ENCODE measurements around the gene IGFLR1. TPM values are rescaled to one million over a fixed set of nuclear protein-coding genes. Genes with fewer than 3 reads are reported as not detected.
"Not testable (repeated sequence)": the region's sequence is repeated elsewhere in the genome, so short reads cannot be mapped to it uniquely, and the experiment has no call there.

IGFLR1 gene
- total RNA-seq, 6 experiments from 2014 or later = 0.76 to 2.8 (median 1.4) TPM

GRCh38 chr19:35693835-35694599 is 48.2 kb downstream of the IGFLR1 start:
- no peak overlapping the region for H3K27ac Mint-ChIP-seq
- H3K4me3 Mint-ChIP-seq = no peak overlapping the region
- peaks cover 6% of the 10 kb centered on the region for H3K27me3 Mint-ChIP-seq (ENCODE audit: insufficient read depth)
- DNase-seq = peak; percentile 85
- H3K9me3 Mint-ChIP-seq = no peaks in the 10 kb centered on the region
- no peaks in the 10 kb centered on the region for H3K4me1 Mint-ChIP-seq (ENCODE audit: low read depth)
- TF ChIP-seq CTCF (IDR thresholded peaks at IDR 0.05) = peak; percentile 94
- H3K36me3 Mint-ChIP-seq (ENCODE audit: low read depth) = no peaks in the 10 kb centered on the region

- Mint-ChIP-seq H3K27me3 (ENCODE audit: insufficient read depth) (peaks cover 6% of the 10 kb centered on the region), H3K4me3 (no peak overlapping the region), H3K36me3 (ENCODE audit: low read depth) (no peaks in the 10 kb centered on the region), H3K27ac (no peak overlapping the region), H3K9me3 (no peaks in the 10 kb centered on the region), H3K4me1 (ENCODE audit: low read depth) (no peaks in the 10 kb centered on the region)
- TF ChIP-seq CTCF (IDR thresholded peaks at IDR 0.05) = no peak
- no peak for DNase-seq
Measured at GRCh38 chr19:35693422-35693821, 48.8 kb downstream of the IGFLR1 start.

DNA sequence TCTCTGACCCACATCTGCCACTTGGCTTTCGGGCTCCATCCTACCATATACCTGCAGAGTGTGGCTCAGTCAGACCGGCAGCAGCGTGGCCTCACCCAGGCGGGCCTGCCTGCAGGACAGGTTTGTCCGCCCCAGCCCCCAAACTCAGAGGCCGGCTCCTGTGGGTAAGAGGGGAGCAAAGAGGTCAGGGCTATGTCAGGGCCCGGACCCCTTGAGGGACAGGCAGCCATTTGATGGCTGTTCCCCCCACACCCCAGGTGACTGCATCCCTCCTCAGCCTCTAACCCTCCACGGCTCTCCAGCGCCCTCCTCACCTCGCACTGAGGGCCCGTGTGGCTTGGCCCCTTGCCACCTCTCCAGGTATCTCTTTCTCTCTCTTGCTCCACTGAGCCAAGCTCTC is 50.2 kb downstream of the IGFLR1 start:
- H3K4me1 Mint-ChIP-seq (ENCODE audit: low read depth) = no peaks in the 10 kb centered on the region
- no peak overlapping the region for H3K27ac Mint-ChIP-seq
- H3K9me3 Mint-ChIP-seq = no peaks in the 10 kb centered on the region
- H3K27me3 Mint-ChIP-seq (ENCODE audit: insufficient read depth) = peaks cover 6% of the 10 kb centered on the region
- DNase-seq = no peak
- no peak overlapping the region for H3K4me3 Mint-ChIP-seq
- no peak for TF ChIP-seq CTCF (IDR thresholded peaks at IDR 0.05)
- H3K36me3 Mint-ChIP-seq (ENCODE audit: low read depth) = no peaks in the 10 kb centered on the region

DNA sequence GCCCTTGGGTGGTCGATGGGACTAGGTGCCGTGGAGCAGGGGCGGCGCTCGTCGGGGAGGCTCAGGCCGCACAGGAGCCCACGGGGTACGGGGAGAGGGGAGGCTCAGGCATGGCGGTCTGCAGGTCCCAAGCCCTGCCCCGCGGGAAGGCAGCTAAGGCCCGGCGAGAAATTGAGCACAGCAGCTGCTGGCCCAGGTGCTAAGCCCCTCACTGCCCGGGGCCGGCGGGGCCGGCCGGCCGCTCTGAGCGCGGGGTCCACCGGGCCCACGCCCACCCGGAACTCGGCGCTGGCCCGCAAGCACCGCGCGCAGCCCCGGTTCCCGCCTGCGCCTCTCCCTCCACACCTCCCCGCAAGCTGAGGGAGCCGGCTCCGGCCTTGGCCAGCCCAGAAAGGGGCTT is 51.1 kb downstream of the IGFLR1 start:
- H3K4me1 Mint-ChIP-seq (ENCODE audit: low read depth) = not testable (repeated sequence)

DNA sequence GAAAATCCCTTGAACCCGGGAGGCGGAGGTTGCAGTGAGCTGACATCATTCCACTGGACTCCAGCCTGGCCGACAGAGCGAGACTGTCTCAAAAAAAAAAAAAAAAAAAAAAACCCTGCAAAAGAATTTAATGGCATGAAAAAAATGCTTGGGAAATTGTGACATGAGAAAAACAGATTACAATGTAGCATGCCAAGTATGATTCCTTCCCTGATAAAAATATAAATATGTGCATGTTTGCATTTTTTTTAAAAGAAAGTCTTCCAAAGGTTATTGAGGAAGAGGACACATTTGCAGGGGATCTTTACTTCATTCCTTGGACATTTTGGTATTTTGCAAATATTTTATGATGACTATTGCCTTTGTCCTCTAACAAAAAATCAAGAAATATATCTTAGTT is 52.4 kb downstream of the IGFLR1 start:
- Mint-ChIP-seq H3K9me3 (no peaks in the 10 kb centered on the region), H3K36me3 (ENCODE audit: low read depth) (no peaks in the 10 kb centered on the region)

More for the DNA sequence above, 51.1 kb downstream of the IGFLR1 start:
- H3K36me3 Mint-ChIP-seq (ENCODE audit: low read depth); DNase-seq; H3K9me3 Mint-ChIP-seq; H3K27me3 Mint-ChIP-seq (ENCODE audit: insufficient read depth); H3K4me3 Mint-ChIP-seq; H3K27ac Mint-ChIP-seq: not testable (repeated sequence)

More for the DNA sequence above, 52.4 kb downstream of the IGFLR1 start:
- H3K4me3 Mint-ChIP-seq = no peak overlapping the region
- TF ChIP-seq CTCF (IDR thresholded peaks at IDR 0.05) = 0 out of 2 replicates have a peak, but pooled peaks have one; percentile 4
- H3K4me1 Mint-ChIP-seq (ENCODE audit: low read depth) = no peaks in the 10 kb centered on the region
- H3K27me3 Mint-ChIP-seq (ENCODE audit: insufficient read depth) = peaks cover 12% of the 10 kb centered on the region
- no peak for DNase-seq
- no peak overlapping the region for H3K27ac Mint-ChIP-seq

Other genes starting within 250 kb of the IGFLR1 start
- gene DMKN, start 228.8 kb downstream of the IGFLR1 start, total RNA-seq (2021; fragmentation: NEBNext Ultra II Directional; extraction: Animal tissue kit (Norgen Biotek cat#: 25700)) = under 1 TPM in 3 of 6 experiments, not detected in 3; 0.27 to 0.75 (median 0.73) TPM
- 1 to 10 TPM; 1.6 to 3.3 (median 2.0) TPM for gene SBSN, start 214.1 kb downstream of the IGFLR1 start, total RNA-seq (2021; fragmentation: NEBNext Ultra II Directional; extraction: Animal tissue kit (Norgen Biotek cat#: 25700))
- not detected for gene GAPDHS, start 209.0 kb downstream of the IGFLR1 start, total RNA-seq (2021; fragmentation: NEBNext Ultra II Directional; extraction: Animal tissue kit (Norgen Biotek cat#: 25700))
- 100 to 1,000 TPM; 104 to 130 (median 115) TPM for gene TMEM147, start 196.8 kb downstream of the IGFLR1 start, total RNA-seq (2021; fragmentation: NEBNext Ultra II Directional; extraction: Animal tissue kit (Norgen Biotek cat#: 25700))
- gene ATP4A, start 178.8 kb downstream of the IGFLR1 start, total RNA-seq (2021; fragmentation: NEBNext Ultra II Directional; extraction: Animal tissue kit (Norgen Biotek cat#: 25700)) = not detected
- not detected for gene PMIS2, start 156.3 kb downstream of the IGFLR1 start, total RNA-seq (2021; fragmentation: NEBNext Ultra II Directional; extraction: Animal tissue kit (Norgen Biotek cat#: 25700))
- 10 to 100 TPM in 5 of 6 experiments, 1 to 10 TPM in 1; 6.6 to 13.9 (median 12.2) TPM for gene HAUS5, start 129.7 kb downstream of the IGFLR1 start, total RNA-seq (2021; fragmentation: NEBNext Ultra II Directional; extraction: Animal tissue kit (Norgen Biotek cat#: 25700))
- 100 to 1,000 TPM; 110 to 129 (median 120) TPM for gene RBM42, start 113.4 kb downstream of the IGFLR1 start, total RNA-seq (2021; fragmentation: NEBNext Ultra II Directional; extraction: Animal tissue kit (Norgen Biotek cat#: 25700))
- 1 to 10 TPM in 5 of 6 experiments, under 1 TPM in 1; 0.71 to 2.2 (median 1.4) TPM for gene ETV2, start 100.7 kb downstream of the IGFLR1 start, total RNA-seq (2021; fragmentation: NEBNext Ultra II Directional; extraction: Animal tissue kit (Norgen Biotek cat#: 25700))
- 100 to 1,000 TPM; 375 to 463 (median 413) TPM for gene COX6B1, start 94.1 kb downstream of the IGFLR1 start, total RNA-seq (2021; fragmentation: NEBNext Ultra II Directional; extraction: Animal tissue kit (Norgen Biotek cat#: 25700))
- gene UPK1A, start 75.9 kb downstream of the IGFLR1 start, total RNA-seq (2021; fragmentation: NEBNext Ultra II Directional; extraction: Animal tissue kit (Norgen Biotek cat#: 25700)) = under 1 TPM in 1 of 6 experiments, not detected in 5; 0.18 TPM
- gene ZBTB32, start 37.9 kb downstream of the IGFLR1 start, total RNA-seq (2021; fragmentation: NEBNext Ultra II Directional; extraction: Animal tissue kit (Norgen Biotek cat#: 25700)) = not detected
- 10 to 100 TPM; 20.1 to 24.4 (median 21.7) TPM for gene KMT2B, start 24.4 kb downstream of the IGFLR1 start, total RNA-seq (2021; fragmentation: NEBNext Ultra II Directional; extraction: Animal tissue kit (Norgen Biotek cat#: 25700))
- gene U2AF1L4, start 3.0 kb upstream of the IGFLR1 start, total RNA-seq (2021; fragmentation: NEBNext Ultra II Directional; extraction: Animal tissue kit (Norgen Biotek cat#: 25700)) = 10 to 100 TPM; 18.0 to 20.8 (median 18.7) TPM
- gene PSENEN, start 3.2 kb upstream of the IGFLR1 start, total RNA-seq (2021; fragmentation: NEBNext Ultra II Directional; extraction: Animal tissue kit (Norgen Biotek cat#: 25700)) = 10 to 100 TPM; 68.2 to 86.6 (median 74.9) TPM
- 1 to 10 TPM; 6.0 to 9.9 (median 8.7) TPM for gene LIN37, start 6.1 kb upstream of the IGFLR1 start, total RNA-seq (2021; fragmentation: NEBNext Ultra II Directional; extraction: Animal tissue kit (Norgen Biotek cat#: 25700))
- 100 to 1,000 TPM in 1 of 6 experiments, 10 to 100 TPM in 5; 37.0 to 122 (median 43.9) TPM for gene HSPB6, start 14.6 kb upstream of the IGFLR1 start, total RNA-seq (2021; fragmentation: NEBNext Ultra II Directional; extraction: Animal tissue kit (Norgen Biotek cat#: 25700))
- gene PROSER3, start 15.7 kb upstream of the IGFLR1 start, total RNA-seq (2021; fragmentation: NEBNext Ultra II Directional; extraction: Animal tissue kit (Norgen Biotek cat#: 25700)) = 10 to 100 TPM; 26.4 to 30.0 (median 29.0) TPM
- 10 to 100 TPM in 1 of 6 experiments, 1 to 10 TPM in 5; 5.4 to 11.0 (median 8.8) TPM for gene ARHGAP33, start 33.1 kb upstream of the IGFLR1 start, total RNA-seq (2021; fragmentation: NEBNext Ultra II Directional; extraction: Animal tissue kit (Norgen Biotek cat#: 25700))
- gene PRODH2, start 70.4 kb upstream of the IGFLR1 start, total RNA-seq (2021; fragmentation: NEBNext Ultra II Directional; extraction: Animal tissue kit (Norgen Biotek cat#: 25700)) = not detected
- gene NPHS1, start 110.1 kb upstream of the IGFLR1 start, total RNA-seq (2021; fragmentation: NEBNext Ultra II Directional; extraction: Animal tissue kit (Norgen Biotek cat#: 25700)) = not detected
- under 1 TPM in 1 of 6 experiments, not detected in 5; 0.07 TPM for gene KIRREL2, start 114.5 kb upstream of the IGFLR1 start, total RNA-seq (2021; fragmentation: NEBNext Ultra II Directional; extraction: Animal tissue kit (Norgen Biotek cat#: 25700))
- 10 to 100 TPM; 24.3 to 39.7 (median 38.1) TPM for gene APLP1, start 126.1 kb upstream of the IGFLR1 start, total RNA-seq (2021; fragmentation: NEBNext Ultra II Directional; extraction: Animal tissue kit (Norgen Biotek cat#: 25700))
- gene NFKBID, start 158.1 kb upstream of the IGFLR1 start, total RNA-seq (2021; fragmentation: NEBNext Ultra II Directional; extraction: Animal tissue kit (Norgen Biotek cat#: 25700)) = 1 to 10 TPM; 3.9 to 7.2 (median 5.3) TPM
- 1 to 10 TPM in 5 of 6 experiments, under 1 TPM in 1; 0.96 to 4.1 (median 1.2) TPM for gene HCST, start 160.1 kb upstream of the IGFLR1 start, total RNA-seq (2021; fragmentation: NEBNext Ultra II Directional; extraction: Animal tissue kit (Norgen Biotek cat#: 25700))
- gene TYROBP, start 165.8 kb upstream of the IGFLR1 start, total RNA-seq (2021; fragmentation: NEBNext Ultra II Directional; extraction: Animal tissue kit (Norgen Biotek cat#: 25700)) = not detected
- 10 to 100 TPM; 15.3 to 21.0 (median 19.1) TPM for gene LRFN3, start 193.9 kb upstream of the IGFLR1 start, total RNA-seq (2021; fragmentation: NEBNext Ultra II Directional; extraction: Animal tissue kit (Norgen Biotek cat#: 25700))